Brain microvascular endothelial cell (primary cell): Measurements from ENCODE around the gene KCNH6.

Experiments used
- DNase-seq: peaks from one replicate; pipeline ENCODE4 v3.0.0-alpha.2; 2020
- H3K27ac ChIP-seq: fragments of 250-450 bp; sonication (Bioruptor Pico); 2 replicates; pipeline ENCODE4 v1.5.1; 2020; ENCODE audit warnings: mild to moderate bottlenecking, moderate library complexity
- H3K27me3 ChIP-seq: fragments of 250-450 bp; sonication (Bioruptor Pico); replicated peaks from 2 replicates; pipeline ENCODE4 v1.5.1; 2020; ENCODE audit warnings: mild to moderate bottlenecking
- H3K36me3 ChIP-seq: fragments of 250-450 bp; sonication (Bioruptor Pico); replicated peaks from 2 replicates; pipeline ENCODE4 v1.5.1; 2020; ENCODE audit warnings: mild to moderate bottlenecking
- H3K4me3 ChIP-seq: 2 replicates; pipeline ENCODE4 v1.5.1; 2011; ENCODE audit warnings: low read depth, mild to moderate bottlenecking, control low read depth, low read length, moderate library complexity
- CTCF ChIP-seq: IDR thresholded peaks from 2 replicates; pipeline ENCODE4 v1.5.1; 2011; ENCODE audit warnings: low read depth, mild to moderate bottlenecking, moderate library complexity, low read length, control low read depth, inconsistent platforms; ENCODE audit errors: missing control alignments
- in situ Hi-C: cut with HindIII; loops from 2 replicates; pipeline ENCODE4 v1.10.0; 2017; ENCODE audit warnings: low sequenced_read_pairs, low pct_ligation_motif_present

Gene KCNH6

GRCh38 chr17:63524051-63524450 is 893 bp downstream of the KCNH6 start:
- no peak overlapping the region for H3K4me3 ChIP-seq
- DNase-seq, result no peak
- in situ Hi-C loops, result no loop called here
- H3K36me3 ChIP-seq, result no peaks in the 10 kb centered on the region
- H3K27ac ChIP-seq, result no peak overlapping the region
- no peak for TF ChIP-seq CTCF
- H3K27me3 ChIP-seq, result peaks cover 9% of the 10 kb centered on the region

- no peak for DNase-seq
- Histone ChIP-seq H3K4me3 (no peak overlapping the region), H3K36me3 (no peaks in the 10 kb centered on the region), H3K27me3 (peaks cover 6% of the 10 kb centered on the region), H3K27ac (no peak overlapping the region)
- no peak for TF ChIP-seq CTCF
- in situ Hi-C loops, result no loop called here
These were observed 2.2 kb downstream of the KCNH6 start for GRCh38 chr17:63525190-63525946.

GRCh38 chr17:63526861-63527260 is 3.7 kb downstream of the KCNH6 start:
- in situ Hi-C loops, result no loop called here
- H3K27me3 ChIP-seq, result peaks cover 6% of the 10 kb centered on the region
- H3K4me3 ChIP-seq, result no peak overlapping the region
- H3K36me3 ChIP-seq, result no peaks in the 10 kb centered on the region
- no peak for DNase-seq
- no peak overlapping the region for H3K27ac ChIP-seq
- no peak for TF ChIP-seq CTCF

- TF ChIP-seq CTCF, result no peak
- DNase-seq, result no peak
- in situ Hi-C loops, result no loop called here
- H3K36me3 ChIP-seq, result no peaks in the 10 kb centered on the region
- no peak overlapping the region for H3K27ac ChIP-seq
- peaks cover 6% of the 10 kb centered on the region for H3K27me3 ChIP-seq
- H3K4me3 ChIP-seq, result no peak overlapping the region
These were observed 5.0 kb downstream of the KCNH6 start for GRCh38 chr17:63528183-63528582.

GRCh38 chr17:63529711-63530556 is 6.8 kb downstream of the KCNH6 start:
- TF ChIP-seq CTCF, result no peak
- Histone ChIP-seq H3K36me3 (no peaks in the 10 kb centered on the region), H3K27me3 (peaks cover 4% of the 10 kb centered on the region), H3K4me3 (no peak overlapping the region), H3K27ac (no peak overlapping the region)
- no peak for DNase-seq
- in situ Hi-C loops, result no loop called here
